BLaER1 treated with 17β-estradiol and CSF1 and Interleukin-3, amounts not matched to agents 10 nM and 100 nM (cell line): ENCODE measurements around the gene PDZD2.
A peak's percentile ranks its signal among the peaks of the same experiment; 100 is the strongest.

Experiments
- H3K27ac ChIP-seq, 11 experiments: shearing (Covaris generic); formaldehyde crosslinking; 2 replicates each; pipeline ENCODE4 v1.8.1; 2022
- H3K27me3 ChIP-seq, 11 experiments: shearing (Covaris generic); formaldehyde crosslinking; 2 replicates each; pipeline ENCODE4 v1.8.1; 2022
- H3K36me3 ChIP-seq, 11 experiments: shearing (Covaris generic); formaldehyde crosslinking; 2 replicates each; pipeline ENCODE4 v1.8.1; 2022
- H3K4me1 ChIP-seq, 10 experiments: shearing (Covaris generic); formaldehyde crosslinking; 2 replicates each; pipeline ENCODE4 v1.8.1; 2022
- H3K4me2 ChIP-seq, 11 experiments: shearing (Covaris generic); formaldehyde crosslinking; 2 replicates each; pipeline ENCODE4 v1.8.1; 2022
- H3K4me3 ChIP-seq, 10 experiments: shearing (Covaris generic); formaldehyde crosslinking; 2 replicates each; pipeline ENCODE4 v1.8.1; 2022
- H3K9ac ChIP-seq, 11 experiments: shearing (Covaris generic); formaldehyde crosslinking; 2 replicates each; pipeline ENCODE4 v1.8.1; 2022
- H3K9me3 ChIP-seq, 11 experiments: shearing (Covaris generic); formaldehyde crosslinking; replicated peaks in 1 of 11; 2 replicates each; pipeline ENCODE4 v1.8.1; 2022
- H4K20me1 ChIP-seq, 11 experiments: shearing (Covaris generic); formaldehyde crosslinking; 2 replicates each; pipeline ENCODE4 v1.8.1; 2022
- Cebpa-rat ChIP-seq, 11 experiments: shearing (Covaris generic); IDR thresholded peaks; 2 replicates each; pipeline ENCODE4 v1.8.1; 2022

Gene PDZD2

GRCh38 chr5:31611002-31611401, 27.9 kb upstream of the PDZD2 start:
- Histone ChIP-seq H3K4me3 (no peak overlapping the region), H3K27me3 (no peaks in the 10 kb centered on the region)

GRCh38 chr5:31613651-31614050, 25.3 kb upstream of the PDZD2 start:
- Histone ChIP-seq H3K27ac (no peak overlapping the region), H3K27me3 (no peaks in the 10 kb centered on the region), H3K4me2 (0 out of 22 replicates have a peak overlapping the region, but pooled peaks of 1 of the 11 experiments have one; percentile 5), H3K4me1 (peaks cover 5 to 17% (median 12%) of the 10 kb centered on the region in 10 experiments; a peak in 19 of 20 replicates), H3K36me3 (no peaks in the 10 kb centered on the region), H3K4me3 (no peak overlapping the region), H3K9ac (no peak overlapping the region), H3K9me3 (peaks cover 0 to 5% (median 0%) of the 10 kb centered on the region in 11 experiments; a peak in 2 of 22 replicates), H4K20me1 (no peaks in the 10 kb centered on the region)
- TF ChIP-seq Cebpa-rat (IDR thresholded peaks at IDR 0.05) = no peak

More at GRCh38 chr5:31611002-31611401, 27.9 kb upstream of the PDZD2 start:
- no peaks in the 10 kb centered on the region for H4K20me1 ChIP-seq
- no peak overlapping the region for H3K9ac ChIP-seq
- no peak overlapping the region for H3K27ac ChIP-seq
- H3K36me3 ChIP-seq = no peaks in the 10 kb centered on the region
- 0 out of 22 replicates have a peak, but pooled peaks cover 0 to 7% (median 0%) of the 10 kb centered on the region in 11 experiments for H3K9me3 ChIP-seq
- no peak overlapping the region for H3K4me2 ChIP-seq
- peaks cover 0 to 7% (median 0%) of the 10 kb centered on the region in 10 experiments; a peak in 5 of 20 replicates for H3K4me1 ChIP-seq
- TF ChIP-seq Cebpa-rat (IDR thresholded peaks at IDR 0.05) = no peak

- TF ChIP-seq Cebpa-rat (IDR thresholded peaks at IDR 0.05) = no peak
- H3K4me1 ChIP-seq = peaks cover 8 to 22% (median 16%) of the 10 kb centered on the region in 10 experiments; a peak in 19 of 20 replicates
- H3K9ac ChIP-seq = no peak overlapping the region
- no peaks in the 10 kb centered on the region for H3K36me3 ChIP-seq
- H3K27ac ChIP-seq = no peak overlapping the region
- H4K20me1 ChIP-seq = no peaks in the 10 kb centered on the region
- H3K9me3 ChIP-seq = peaks cover 0 to 5% (median 0%) of the 10 kb centered on the region in 11 experiments; a peak in 2 of 22 replicates
- H3K27me3 ChIP-seq = no peaks in the 10 kb centered on the region
- no peak overlapping the region for H3K4me3 ChIP-seq
- H3K4me2 ChIP-seq = peak overlapping the region in 7 of 11 experiments; percentile 3 to 30 (median 14); a peak in 4 of 22 replicates
These were observed 24.5 kb upstream of the PDZD2 start for GRCh38 chr5:31614151-31615020.

- Histone ChIP-seq H3K36me3 (no peaks in the 10 kb centered on the region), H3K27me3 (no peaks in the 10 kb centered on the region), H3K4me1 (peaks cover 8 to 22% (median 16%) of the 10 kb centered on the region in 10 experiments; a peak in 19 of 20 replicates), H3K9ac (peak overlapping the region in 2 of 11 experiments; percentile 4 to 36; a peak in 2 of 22 replicates), H3K27ac (peak overlapping the region in 6 of 11 experiments; percentile 6 to 60 (median 41); a peak in 6 of 22 replicates), H3K9me3 (peaks cover 0 to 5% (median 0%) of the 10 kb centered on the region in 11 experiments; a peak in 2 of 22 replicates), H3K4me3 (no peak overlapping the region), H4K20me1 (no peaks in the 10 kb centered on the region), H3K4me2 (peak overlapping the region in 10 of 11 experiments; percentile 44 to 73 (median 62); a peak in 20 of 22 replicates)
- peak in 5 of 11 experiments; percentile 8 to 34 (median 22); a peak in 2 of 22 replicates for TF ChIP-seq Cebpa-rat (IDR thresholded peaks at IDR 0.05)
These were observed 21.1 kb upstream of the PDZD2 start for GRCh38 chr5:31617867-31618266.

GRCh38 chr5:31620026-31620425, 18.9 kb upstream of the PDZD2 start:
- TF ChIP-seq Cebpa-rat (IDR thresholded peaks at IDR 0.05) = no peak
- Histone ChIP-seq H3K4me1 (peaks cover 8 to 18% (median 14%) of the 10 kb centered on the region in 10 experiments; a peak in 19 of 20 replicates), H3K9ac (no peak overlapping the region), H3K27me3 (no peaks in the 10 kb centered on the region), H3K4me2 (no peak overlapping the region), H3K4me3 (no peak overlapping the region), H3K36me3 (no peaks in the 10 kb centered on the region), H3K9me3 (peaks cover 0 to 5% (median 0%) of the 10 kb centered on the region in 11 experiments; a peak in 2 of 22 replicates), H3K27ac (no peak overlapping the region), H4K20me1 (no peaks in the 10 kb centered on the region)

GRCh38 chr5:31623249-31623648, 15.7 kb upstream of the PDZD2 start:
- no peaks in the 10 kb centered on the region for H3K27me3 ChIP-seq
- no peaks in the 10 kb centered on the region for H3K36me3 ChIP-seq
- H3K9me3 ChIP-seq = no peaks in the 10 kb centered on the region
- peaks cover 5 to 11% (median 8%) of the 10 kb centered on the region in 10 experiments; a peak in 19 of 20 replicates for H3K4me1 ChIP-seq
- H3K4me2 ChIP-seq = no peak overlapping the region
- no peak for TF ChIP-seq Cebpa-rat (IDR thresholded peaks at IDR 0.05)
- no peak overlapping the region for H3K27ac ChIP-seq
- no peak overlapping the region for H3K9ac ChIP-seq
- no peak overlapping the region for H3K4me3 ChIP-seq
- no peaks in the 10 kb centered on the region for H4K20me1 ChIP-seq

GRCh38 chr5:31625394-31625793, 13.5 kb upstream of the PDZD2 start:
- no peak overlapping the region for H3K4me2 ChIP-seq
- no peak overlapping the region for H3K27ac ChIP-seq
- H3K9me3 ChIP-seq = no peaks in the 10 kb centered on the region
- H3K4me3 ChIP-seq = no peak overlapping the region
- no peaks in the 10 kb centered on the region for H3K27me3 ChIP-seq
- no peaks in the 10 kb centered on the region for H4K20me1 ChIP-seq
- no peak for TF ChIP-seq Cebpa-rat (IDR thresholded peaks at IDR 0.05)
- H3K36me3 ChIP-seq = no peaks in the 10 kb centered on the region
- no peak overlapping the region for H3K9ac ChIP-seq
- no peaks in the 10 kb centered on the region for H3K4me1 ChIP-seq

- no peak overlapping the region for H3K4me3 ChIP-seq
- H3K36me3 ChIP-seq = no peaks in the 10 kb centered on the region
- H3K27ac ChIP-seq = no peak overlapping the region
- H3K27me3 ChIP-seq = no peaks in the 10 kb centered on the region
- no peaks in the 10 kb centered on the region for H3K9me3 ChIP-seq
- no peaks in the 10 kb centered on the region for H3K4me1 ChIP-seq
- H3K4me2 ChIP-seq = no peak overlapping the region
- no peaks in the 10 kb centered on the region for H4K20me1 ChIP-seq
- no peak for TF ChIP-seq Cebpa-rat (IDR thresholded peaks at IDR 0.05)
- H3K9ac ChIP-seq = no peak overlapping the region
These were observed 12.8 kb upstream of the PDZD2 start for GRCh38 chr5:31626156-31626555.

- H3K4me2 ChIP-seq = no peak overlapping the region
- H3K4me3 ChIP-seq = no peak overlapping the region
- H3K27ac ChIP-seq = no peak overlapping the region
- H3K9ac ChIP-seq = no peak overlapping the region
- H3K9me3 ChIP-seq = no peaks in the 10 kb centered on the region
- no peaks in the 10 kb centered on the region for H4K20me1 ChIP-seq
- no peaks in the 10 kb centered on the region for H3K4me1 ChIP-seq
- no peaks in the 10 kb centered on the region for H3K36me3 ChIP-seq
- H3K27me3 ChIP-seq = no peaks in the 10 kb centered on the region
- TF ChIP-seq Cebpa-rat (IDR thresholded peaks at IDR 0.05) = no peak
These were observed 12.2 kb upstream of the PDZD2 start for GRCh38 chr5:31626604-31627234.
